Effector CD8-positive, alpha-beta T cell (primary cell): ENCODE results near the gene MAP1B.
"Not testable (repeated sequence)": the region's sequence is repeated elsewhere in the genome, so short reads cannot be mapped to it uniquely, and the experiment has no call there.

Experiments
- DNase-seq: peaks from one replicate; lab custom pipeline; 2025; lab: John Stamatoyannopoulos, UW

Gene MAP1B

GRCh38 chr5:72161951-72162350 is 54.7 kb downstream of the MAP1B start:
- no peak for DNase-seq

- no peak for DNase-seq
Measured at GRCh38 chr5:72163349-72163983, 56.2 kb downstream of the MAP1B start.

- DNase-seq: no peak
Measured at GRCh38 chr5:72166070-72166979, 59.0 kb downstream of the MAP1B start.

- DNase-seq: no peak
Measured at GRCh38 chr5:72167257-72167656, 60.0 kb downstream of the MAP1B start.

DNA sequence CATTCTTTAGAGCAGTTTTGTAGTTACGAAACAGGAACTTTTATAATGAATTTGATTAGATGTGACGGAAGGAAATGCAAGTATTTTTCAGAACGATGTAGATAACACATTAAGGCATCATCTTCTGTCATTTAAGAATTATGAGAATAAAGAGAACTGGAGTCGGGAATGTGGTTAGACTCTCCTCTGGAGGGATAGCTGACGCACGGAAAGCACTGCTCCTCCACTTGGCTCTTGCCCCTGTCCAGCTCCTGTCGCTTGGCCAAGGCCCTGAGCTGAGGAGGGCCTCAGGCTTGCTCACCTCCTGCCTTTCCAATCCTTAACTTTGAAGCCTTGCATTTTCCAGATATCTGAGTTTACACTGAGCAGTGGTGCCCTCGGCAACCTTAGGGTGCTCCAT is 60.5 kb downstream of the MAP1B start:
- no peak for DNase-seq

DNA sequence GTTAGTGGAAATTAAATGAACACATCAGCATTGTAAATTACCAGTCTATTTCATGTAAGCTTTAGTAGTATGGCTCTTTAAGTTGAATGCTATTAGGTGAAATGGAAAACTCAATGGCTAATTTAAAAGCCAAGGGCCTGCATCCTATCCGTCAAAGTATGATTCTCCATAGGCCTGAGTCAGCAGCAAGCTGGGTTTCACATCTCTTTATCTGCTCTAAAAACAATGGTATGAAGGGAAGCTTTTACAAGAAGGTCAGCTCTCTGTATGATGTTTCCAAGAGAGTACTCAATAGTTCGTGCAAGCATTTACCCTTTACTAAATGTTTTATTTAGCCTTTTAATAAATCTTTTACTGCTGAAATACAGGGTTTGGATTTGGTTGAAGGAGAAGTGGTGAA is 62.8 kb downstream of the MAP1B start:
- DNase-seq: no peak

DNA sequence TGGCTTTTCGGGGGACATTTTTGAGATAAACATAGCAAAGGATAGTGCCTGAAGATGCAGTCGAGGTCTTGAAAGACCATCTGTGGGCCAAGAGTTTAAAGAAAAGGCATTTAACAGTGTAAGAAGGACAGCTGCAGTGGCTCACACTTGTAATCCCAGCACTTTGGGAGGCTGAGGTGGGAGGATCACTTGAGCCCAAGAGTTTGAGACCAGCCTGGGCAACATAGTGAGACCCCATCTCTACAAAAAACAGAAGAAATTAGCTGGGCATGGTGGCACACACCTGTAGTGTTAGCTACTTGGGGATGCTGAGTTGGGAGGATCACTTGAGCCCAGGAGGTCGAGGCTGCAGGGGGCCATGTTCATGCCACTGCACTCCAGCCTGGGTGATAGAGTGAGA is 63.9 kb downstream of the MAP1B start:
- not testable (repeated sequence) for DNase-seq

DNA sequence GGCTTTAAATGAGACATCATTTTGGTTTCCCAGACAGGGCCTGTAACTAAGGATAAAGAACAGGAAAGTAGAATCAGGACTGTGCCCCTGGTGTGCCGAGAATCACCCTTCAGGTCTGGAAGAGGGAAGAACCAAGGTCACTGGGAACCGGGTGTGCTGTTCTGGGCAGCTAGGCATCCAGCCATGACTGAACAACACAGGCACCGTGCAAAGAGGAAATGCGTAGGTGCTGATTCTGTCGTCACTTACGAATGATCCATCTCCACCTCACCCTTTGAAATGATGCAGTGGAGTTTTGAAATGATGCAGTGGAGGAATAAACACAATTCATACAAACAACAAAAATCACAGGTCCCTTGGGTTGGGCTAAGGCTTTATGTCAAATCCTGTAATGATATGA is 64.4 kb downstream of the MAP1B start:
- no peak for DNase-seq

- no peak for DNase-seq
Measured at GRCh38 chr5:72172786-72173185, 65.5 kb downstream of the MAP1B start.

DNA sequence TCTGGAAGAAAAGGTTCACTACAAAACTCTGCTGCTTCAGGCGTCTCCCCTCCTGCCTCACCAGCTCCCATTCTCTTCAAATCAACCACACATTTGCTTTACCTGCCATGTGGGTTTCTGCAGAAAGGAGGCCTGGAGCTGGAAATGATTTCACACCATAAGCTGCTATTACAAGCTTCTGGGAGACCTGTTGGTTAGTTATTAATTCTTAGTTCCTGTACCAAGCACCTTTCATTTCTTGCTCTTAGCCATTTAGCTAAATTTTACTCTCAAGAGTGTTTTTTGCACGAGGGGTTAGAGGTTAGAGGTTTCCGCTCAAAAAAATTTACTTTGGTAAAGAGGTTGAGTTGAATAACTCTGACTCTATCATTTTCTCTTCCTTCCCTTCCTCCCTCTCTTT is 70.3 kb downstream of the MAP1B start:
- DNase-seq: no peak

- no peak for DNase-seq
Measured at GRCh38 chr5:72179028-72179815, 71.9 kb downstream of the MAP1B start.

- DNase-seq: no peak
Measured at GRCh38 chr5:72179816-72180440, 72.7 kb downstream of the MAP1B start.

DNA sequence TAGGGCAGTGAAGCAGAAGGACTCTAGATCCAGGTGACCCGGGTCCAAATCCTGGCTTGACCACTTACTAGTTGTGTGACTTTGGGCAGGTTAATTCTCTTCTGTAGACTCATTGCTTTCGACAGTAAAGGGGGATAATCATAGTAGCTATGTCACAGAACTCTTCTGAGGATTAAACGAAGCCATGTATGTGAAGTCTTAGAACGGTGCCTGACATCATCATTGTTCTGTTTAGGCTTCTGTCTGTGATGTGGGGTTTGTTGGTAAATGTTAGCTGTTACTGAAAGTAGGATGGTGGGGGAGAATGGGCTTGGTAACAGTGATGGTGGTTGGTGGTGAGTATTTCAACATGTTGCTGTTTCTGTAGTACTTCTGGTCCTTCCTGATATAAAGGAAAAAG is 73.7 kb downstream of the MAP1B start:
- DNase-seq: no peak

GRCh38 chr5:72182686-72183085 is 75.4 kb downstream of the MAP1B start:
- no peak for DNase-seq

DNA sequence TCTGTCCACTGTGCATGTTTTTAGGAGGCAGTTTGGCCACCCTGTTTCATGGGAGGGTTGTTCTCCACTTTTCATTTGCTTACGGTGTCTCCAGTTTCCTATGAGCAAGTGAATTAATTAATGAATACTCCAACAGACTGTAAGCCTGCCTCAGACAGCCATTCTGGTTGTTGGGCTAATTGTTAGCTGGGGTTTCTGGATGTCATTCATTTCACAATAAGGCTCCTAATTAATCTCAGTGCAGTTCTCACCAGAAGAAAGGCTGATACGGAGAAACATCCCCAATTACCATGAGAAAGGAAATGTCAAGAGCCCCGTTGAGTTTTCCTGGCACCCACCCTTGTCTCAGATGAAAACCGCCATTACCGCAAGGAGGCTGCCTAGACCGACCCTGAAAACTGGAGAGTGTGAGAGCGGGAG is 75.8 kb downstream of the MAP1B start:
- DNase-seq: no peak

- no peak for DNase-seq
Measured at GRCh38 chr5:72184408-72184807, 77.1 kb downstream of the MAP1B start.

DNA sequence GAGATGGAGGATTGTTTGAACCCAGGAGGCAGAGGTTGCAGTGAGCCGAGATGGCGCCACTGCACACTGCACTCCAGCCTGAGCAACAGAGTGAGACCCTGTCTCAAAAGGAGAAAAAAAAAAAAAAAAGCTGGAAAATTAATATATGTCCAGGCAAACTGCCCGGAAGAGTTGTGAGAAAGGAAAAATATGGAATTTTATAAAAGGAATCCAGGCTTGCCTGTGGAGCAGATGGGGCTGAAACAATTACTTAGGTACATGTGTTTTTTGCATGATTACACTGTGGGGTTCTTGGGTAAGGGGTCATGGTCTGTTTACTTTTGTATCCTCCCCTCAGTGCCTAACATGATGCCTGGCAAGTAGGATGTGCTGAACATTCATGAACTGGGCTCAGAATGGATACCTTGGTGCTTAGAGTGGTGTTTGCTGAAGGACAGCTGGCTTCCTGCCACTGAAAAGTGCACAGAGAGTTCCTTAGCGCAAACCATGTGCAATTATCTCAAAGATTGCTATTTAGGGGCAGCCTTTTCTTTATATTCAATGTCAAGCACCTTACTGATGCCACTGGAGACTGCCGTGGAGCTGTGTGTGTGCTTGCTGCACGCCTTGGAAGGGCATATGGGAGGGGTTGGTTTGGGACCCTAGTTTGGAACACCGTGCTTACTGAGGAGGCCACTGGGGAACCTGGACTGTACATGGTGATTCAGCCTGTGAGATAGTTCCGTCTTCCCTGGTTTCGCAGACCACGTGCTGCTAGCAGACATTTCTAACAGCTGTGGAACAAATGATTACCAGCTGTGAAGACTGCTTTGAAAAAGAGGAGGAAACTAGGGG is 78.4 kb downstream of the MAP1B start:
- no peak for DNase-seq

DNA sequence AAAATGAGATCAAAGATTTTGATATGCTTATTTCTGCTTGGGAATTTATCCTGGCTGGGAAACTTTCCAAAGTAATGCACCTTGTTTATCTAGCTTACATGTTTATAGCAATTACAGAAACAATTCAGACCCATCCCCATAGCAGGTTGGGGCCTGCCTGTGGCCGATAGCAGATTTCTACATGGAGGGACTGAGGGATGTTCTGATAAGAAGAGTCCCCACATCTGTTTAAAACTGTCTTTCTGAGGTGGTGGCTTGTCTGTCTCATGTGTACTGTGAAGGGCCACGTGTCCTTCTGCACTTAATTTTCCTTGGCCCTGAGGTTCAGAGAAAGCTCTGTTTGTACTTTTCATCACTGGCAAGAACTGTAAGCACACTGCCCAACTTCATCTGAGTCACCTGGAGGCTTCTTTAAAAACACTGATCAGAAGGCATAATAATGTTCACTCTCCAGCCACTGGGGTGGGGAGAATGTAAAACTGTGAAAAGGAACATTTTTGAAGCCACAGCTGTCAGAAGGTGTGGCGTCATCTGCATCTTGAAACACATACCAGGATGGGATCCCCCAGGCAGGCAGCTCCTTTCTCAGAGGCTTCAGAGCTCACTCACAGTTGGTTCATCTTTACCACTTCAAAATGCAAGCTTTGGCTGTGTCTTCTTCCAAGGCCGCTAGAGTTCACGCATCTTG is 80.3 kb downstream of the MAP1B start:
- no peak for DNase-seq

- no peak for DNase-seq
Measured at GRCh38 chr5:72188166-72188565, 80.9 kb downstream of the MAP1B start.

DNA sequence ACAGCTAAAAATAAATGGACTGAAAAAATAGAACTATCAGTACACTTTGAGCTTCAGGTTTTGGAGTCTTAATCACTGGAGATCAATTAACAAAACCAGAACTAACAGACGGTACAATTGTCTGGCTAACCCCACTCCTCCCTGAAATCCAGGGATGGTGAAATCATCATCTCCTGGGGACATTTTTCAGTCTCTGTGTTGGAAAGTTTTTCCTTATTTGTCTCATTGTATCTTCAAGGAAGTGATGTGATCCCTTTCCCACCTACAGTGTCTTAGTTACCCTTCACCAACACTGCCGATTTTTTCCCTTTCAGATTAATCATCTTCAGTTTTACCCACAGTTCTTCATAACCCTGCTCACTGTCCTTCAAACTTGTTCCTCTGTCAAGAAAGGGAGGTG is 81.9 kb downstream of the MAP1B start:
- DNase-seq: no peak

DNA sequence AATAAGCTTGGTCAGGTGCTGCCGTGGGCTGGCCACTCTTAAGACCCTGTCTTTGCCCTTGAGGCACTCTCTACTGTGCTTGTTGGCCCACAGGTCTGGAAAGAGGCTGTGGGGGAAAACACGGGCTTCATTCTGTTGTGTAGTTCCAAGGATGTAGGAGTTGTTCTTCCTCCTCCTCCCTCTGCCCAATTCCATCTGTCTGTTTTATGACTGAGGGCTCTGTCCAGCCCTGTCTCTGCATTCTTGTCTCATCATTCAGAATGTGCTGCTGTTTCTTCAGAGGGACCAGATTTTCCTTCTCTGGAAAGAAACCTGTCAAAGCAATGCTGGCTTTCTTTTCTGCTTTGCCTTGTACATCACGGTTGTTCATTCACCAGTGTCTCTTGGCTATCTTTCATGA is 84.1 kb downstream of the MAP1B start:
- no peak for DNase-seq
